Transverse colon (tissue), 4 donors: Measurements from ENCODE around the gene ADPRS. TPM values are rescaled to one million over a fixed set of nuclear protein-coding genes. Genes with fewer than 3 reads are reported as not detected.
A peak's percentile ranks its signal among the peaks of the same experiment; 100 is the strongest.

ENCODE experiments used
- DNase-seq: peaks from one replicate; pipeline ENCODE4 v3.0.0-alpha.2; 2019
- H3K27ac ChIP-seq, 4 donors: fragments of 200-600 bp; sonication (generic); 2 replicates each; pipeline ENCODE4 v1.5.1; 2016 to 2018; ENCODE audit warnings: inconsistent platforms in 4 of 4
- H3K27me3 ChIP-seq: fragments of 200-600 bp; sonication (generic); 2 replicates; pipeline ENCODE4 v1.5.1; 2017; ENCODE audit warnings: inconsistent platforms
- H3K36me3 ChIP-seq, 4 donors: fragments of 200-600 bp; sonication (generic); 2 replicates each; pipeline ENCODE4 v1.5.1; 2017 to 2019; ENCODE audit warnings: inconsistent platforms in 4 of 4
- H3K4me1 ChIP-seq, 4 donors: fragments of 200-600 bp; sonication (generic); 2 replicates each; pipeline ENCODE4 v1.5.1; 2017 to 2020; ENCODE audit warnings: inconsistent platforms in 4 of 4
- H3K4me3 ChIP-seq, 4 donors: fragments of 200-600 bp; sonication (generic); 1 replicate in 1 of 4; 2 replicates in 3 of 4; pipeline versions ENCODE4 v1.5.1 to v1.6.1; 2017 to 2019; ENCODE audit warnings: inconsistent platforms in 4 of 4
- H3K9me3 ChIP-seq, 2 donors: fragments of 200-600 bp; sonication (generic); 2 replicates each; pipeline ENCODE4 v1.5.1; 2017 to 2019; ENCODE audit warnings: inconsistent platforms in 2 of 2
- CTCF ChIP-seq, 5 experiments: fragments of 200-600 bp in 3 of 5; fragments of 450-650 bp in 2 of 5; sonication (generic) in 3 of 5; IDR thresholded peaks; 1 replicate in 2 of 5; 2 replicates in 3 of 5; pipeline ENCODE4 v1.5.1; 2016 to 2017; ENCODE audit warnings: antibody characterized with exemption in 5 of 5, inconsistent platforms in 3 of 5, mild to moderate bottlenecking in 2 of 5, moderate library complexity in 1 of 5
- EP300 ChIP-seq: sonication (generic); formaldehyde crosslinking; IDR thresholded peaks from one replicate; pipeline ENCODE4 v1.6.1; 2017; ENCODE audit warnings: antibody characterized with exemption, low read depth
- POLR2A ChIP-seq: fragments of 450-650 bp; IDR thresholded peaks from one replicate; pipeline ENCODE4 v1.6.1; 2016; ENCODE audit warnings: antibody characterized with exemption, mild to moderate bottlenecking, moderate library complexity
- POLR2AphosphoS5 ChIP-seq, 3 donors: sonication (generic); formaldehyde crosslinking; IDR thresholded peaks; one replicate each; pipeline ENCODE4 v1.6.1; 2016; ENCODE audit warnings: antibody characterized with exemption in 3 of 3
- WGBS, 2 donors: methylation state at CpG; one replicate each; pipeline ENCODE4 v1.1.5; 2018; ENCODE audit warnings: low coverage in 1 of 2; 5-methylcytosine and 5-hydroxymethylcytosine counted together
- in situ Hi-C, 4 donors: fragments of 200-750 bp; cut with MboI; loops; one replicate each; pipeline versions ENCODE4 v1.15.0 to v1.15.1; 2017; ENCODE audit warnings: low sequenced_read_pairs in 3 of 4, low pct_ligation_motif_present in 1 of 4, low pct_unique_long_range_greater_than_20kb in 1 of 4
- intact Hi-C: fragments of 100-400 bp; cut with DNase I; formaldehyde crosslinking; loops from one replicate; pipeline ENCODE4 v1.15.1; 2023; ENCODE audit warnings: low total_unique reads
- total RNA-seq, 4 donors: library from RNA; depleted of rRNA; stranded (reverse); fragments of >200 nt; gene quantifications; one replicate each; pipeline ENCODE4 v1.1.0, GENCODE V29; 2016

Gene ADPRS
- total RNA-seq, 4 donors from 2014 or later, result 18.3 to 41.8 (median 28.6) TPM

DNA sequence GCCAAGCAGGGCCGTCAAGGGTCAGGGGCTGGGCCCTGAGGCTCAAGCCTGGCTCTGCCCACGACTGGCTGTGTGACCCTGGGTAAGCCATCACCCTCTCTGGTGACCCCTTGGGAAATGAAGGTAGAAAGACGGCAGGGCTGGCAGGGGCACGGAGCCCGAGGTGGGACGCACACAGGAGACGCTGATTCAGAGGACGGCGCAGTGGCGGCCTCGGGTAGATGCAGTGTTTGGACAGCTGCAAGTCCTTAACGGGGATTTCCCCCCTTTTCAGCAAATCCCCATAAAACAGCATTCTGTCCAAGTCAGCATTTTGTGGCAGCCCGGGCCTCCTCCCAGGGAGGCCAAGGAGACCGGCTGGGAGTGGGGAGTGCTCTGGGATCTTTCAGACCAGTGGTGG lies 19.6 kb downstream of the ADPRS start:
- TF ChIP-seq POLR2A, result no peak
- TF ChIP-seq CTCF (IDR thresholded peaks at IDR 0.05), result no peak
- no peak for TF ChIP-seq EP300
- no peak for TF ChIP-seq POLR2AphosphoS5 (IDR thresholded peaks at IDR 0.05)
- Histone ChIP-seq H3K4me3 (no peak overlapping the region), H3K27ac (no peak overlapping the region), H3K4me1 (peaks cover 0 to 5% (median 0%) of the 10 kb centered on the region in 4 donors), H3K27me3 (no peaks in the 10 kb centered on the region), H3K9me3 (no peaks in the 10 kb centered on the region), H3K36me3 (no peaks in the 10 kb centered on the region)
- intact Hi-C loops, result no loop called here
- WGBS, 2 donors, result 78% methylated on average over 14 of the region's 14 CpGs; no CpG with 5 or more reads in 1 of the 2 donors
- in situ Hi-C loops, result loop anchor here in 3 of 4 donors (10.0 to 25.0 kb wide), 5 partner anchors 76 to 304 kb away; no protein-coding TSS in a partner anchor
- DNase-seq, result no peak

DNA sequence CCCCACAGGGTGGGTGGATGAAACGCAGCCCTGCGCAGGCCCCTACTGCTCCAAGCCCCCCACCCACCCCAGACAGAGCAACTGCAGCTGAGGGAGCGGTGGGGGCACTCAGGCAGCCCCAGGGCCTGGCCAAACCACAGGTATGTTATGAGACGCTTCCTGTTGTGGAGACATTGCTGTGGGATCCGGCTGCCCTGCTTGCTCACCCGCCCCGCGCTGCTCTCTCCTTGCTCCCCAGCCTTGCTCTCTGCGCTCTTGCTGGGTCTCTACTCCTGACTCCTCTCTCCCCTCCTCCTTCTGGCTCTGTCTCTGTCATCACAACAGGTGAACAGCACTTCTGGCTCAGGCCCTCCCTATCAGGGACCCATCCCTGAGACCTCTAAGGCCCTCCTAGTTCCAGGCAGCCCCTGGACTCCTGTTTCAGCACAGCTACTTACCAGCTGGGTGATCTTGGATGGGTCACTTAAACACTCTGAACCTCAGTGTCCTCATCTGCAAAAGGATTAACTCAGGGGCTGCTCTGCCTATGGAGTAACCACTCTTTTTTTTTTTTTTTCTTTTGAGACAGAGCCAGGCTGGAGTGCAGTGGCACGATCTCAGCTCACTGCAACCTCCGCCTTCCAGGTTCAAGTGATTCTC lies 20.5 kb downstream of the ADPRS start:
- Histone ChIP-seq H3K9me3 (no peaks in the 10 kb centered on the region), H3K27ac (peak overlapping the region in 1 of 4 donors; percentile 26), H3K27me3 (no peaks in the 10 kb centered on the region), H3K36me3 (no peaks in the 10 kb centered on the region), H3K4me3 (no peak overlapping the region), H3K4me1 (peaks cover 0 to 5% (median 0%) of the 10 kb centered on the region in 4 donors)
- no peak for DNase-seq
- intact Hi-C loops, result no loop called here
- in situ Hi-C loops, result loop anchor here in 3 of 4 donors (10.0 to 25.0 kb wide), 5 partner anchors 76 to 303 kb away; no protein-coding TSS in a partner anchor
- WGBS, 2 donors, result 60 to 79% methylated on average over 1 to 11 of the region's 11 CpGs
- TF ChIP-seq CTCF (IDR thresholded peaks at IDR 0.05) (no peak), POLR2A (no peak), EP300 (no peak), POLR2AphosphoS5 (IDR thresholded peaks at IDR 0.05) (no peak)

DNA sequence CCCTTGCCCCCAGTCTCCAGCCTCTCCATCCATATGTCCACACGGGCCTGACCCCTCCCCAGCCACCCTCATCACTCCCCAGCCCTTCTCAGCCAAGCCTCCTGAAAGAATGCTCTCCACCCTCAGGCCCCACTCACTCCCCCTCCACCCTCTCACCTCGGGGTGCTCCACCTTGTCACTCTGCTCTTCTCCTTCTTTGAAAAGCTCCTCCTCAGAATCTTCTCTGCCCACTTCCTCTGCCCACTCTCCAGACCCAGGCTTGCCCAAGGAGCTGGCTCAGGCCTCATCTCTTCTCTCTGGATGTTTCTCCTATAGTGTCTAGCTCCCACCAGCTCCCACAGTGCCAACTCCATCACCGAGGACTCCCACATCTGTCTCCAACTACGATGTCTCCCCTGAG lies 22.5 kb downstream of the ADPRS start:
- Histone ChIP-seq H3K36me3 (no peaks in the 10 kb centered on the region), H3K27ac (no peak overlapping the region), H3K4me1 (peaks cover 0 to 14% (median 3%) of the 10 kb centered on the region in 4 donors), H3K27me3 (no peaks in the 10 kb centered on the region), H3K9me3 (no peaks in the 10 kb centered on the region), H3K4me3 (no peak overlapping the region)
- in situ Hi-C loops (loop anchor here in 2 of 4 donors (25.0 kb wide), 2 partner anchors 176 to 301 kb away; no protein-coding TSS in a partner anchor), intact Hi-C loops (no loop called here)
- WGBS, 2 donors, result 47 to 65% methylated on average over 2 to 4 of the region's 4 CpGs
- TF ChIP-seq CTCF (IDR thresholded peaks at IDR 0.05) (no peak), POLR2A (no peak), POLR2AphosphoS5 (IDR thresholded peaks at IDR 0.05) (no peak)
- DNase-seq, result no peak

GRCh38 chr1:36112823-36113222 lies 24.1 kb downstream of the ADPRS start:
- H3K9me3 ChIP-seq, result no peaks in the 10 kb centered on the region
- no peak for DNase-seq
- peaks cover 0 to 14% (median 3%) of the 10 kb centered on the region in 4 donors for H3K4me1 ChIP-seq
- H3K27ac ChIP-seq, result no peak overlapping the region
- TF ChIP-seq POLR2A (no peak), CTCF (IDR thresholded peaks at IDR 0.05) (no peak), EP300 (no peak), POLR2AphosphoS5 (IDR thresholded peaks at IDR 0.05) (no peak)
- no peaks in the 10 kb centered on the region for H3K27me3 ChIP-seq
- WGBS, 2 donors, result 82 to 100% methylated on average over 1 to 9 of the region's 9 CpGs
- H3K36me3 ChIP-seq, result no peaks in the 10 kb centered on the region
- no peak overlapping the region for H3K4me3 ChIP-seq
- intact Hi-C loops, result no loop called here
- in situ Hi-C loops, result loop anchor here in 2 of 4 donors (25.0 kb wide), 2 partner anchors 174 to 299 kb away; no protein-coding TSS in a partner anchor
